HG03175 (cell line): ENCODE measurements around the gene MROH2B.

Source experiments
- ATAC-seq: cut with Tn5 transposase; IDR thresholded peaks from one replicate; pipeline ENCODE4 v1.9.1; 2021; ENCODE audit warnings: mild to moderate bottlenecking, moderate library complexity; ENCODE audit not compliant: unreplicated experiment

Gene MROH2B

GRCh38 chr5:40976041-40976440 lies 95.1 kb downstream of the MROH2B start:
- ATAC-seq: no peak

DNA sequence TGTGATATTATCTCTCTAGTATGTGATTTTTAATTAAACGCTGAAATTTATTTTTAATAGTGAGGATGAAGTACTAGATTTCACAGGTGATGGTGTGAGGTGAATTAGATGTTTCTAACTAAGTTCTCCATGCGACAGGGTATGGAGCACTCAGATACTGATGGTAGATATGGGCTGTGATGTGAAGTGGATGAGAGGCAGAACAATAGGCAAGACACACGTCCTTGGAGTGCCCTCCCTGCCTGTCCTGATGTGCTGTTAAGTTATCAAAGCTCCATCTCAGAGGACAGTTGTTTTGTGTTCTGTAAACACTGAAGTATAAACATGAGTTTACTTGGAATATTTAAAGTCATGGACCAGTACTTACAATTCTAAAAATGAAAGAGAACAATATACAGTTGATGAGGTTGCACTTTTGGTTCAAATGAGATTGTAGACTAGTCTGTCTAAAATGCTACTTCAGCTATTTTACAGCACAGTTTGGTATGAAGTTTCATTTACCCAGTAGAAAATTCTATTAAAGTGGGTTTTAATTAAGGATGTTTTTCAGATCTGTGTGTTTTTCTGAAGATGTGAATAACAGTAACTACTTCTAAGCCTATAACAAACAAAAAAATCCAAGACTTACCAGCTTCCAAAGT lies 97.7 kb downstream of the MROH2B start:
- ATAC-seq: no peak

GRCh38 chr5:40972434-40972833 lies 98.7 kb downstream of the MROH2B start:
- no peak for ATAC-seq

GRCh38 chr5:40962207-40962955 lies 108.8 kb downstream of the MROH2B start:
- ATAC-seq: no peak

DNA sequence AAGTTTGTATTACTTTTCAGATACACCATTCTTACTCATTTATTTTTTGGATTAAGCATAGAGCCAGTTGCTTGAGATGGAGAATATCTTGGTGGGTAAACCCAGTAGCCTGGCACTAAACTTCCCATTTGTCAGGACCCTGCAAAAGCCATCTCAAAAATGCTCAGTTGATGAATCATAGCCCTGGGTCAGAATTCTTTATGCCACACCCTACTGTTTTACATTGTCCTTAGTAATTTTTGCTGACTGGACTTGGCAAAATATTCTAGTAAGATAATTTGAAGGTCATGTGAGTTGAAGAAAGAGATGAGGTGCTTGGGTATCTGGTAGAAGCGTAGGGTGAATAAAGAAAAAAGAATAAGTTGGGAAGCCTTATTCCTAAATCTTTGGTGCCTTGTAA lies 111.1 kb downstream of the MROH2B start:
- no peak for ATAC-seq

GRCh38 chr5:40958811-40959210 lies 112.3 kb downstream of the MROH2B start:
- no peak for ATAC-seq

DNA sequence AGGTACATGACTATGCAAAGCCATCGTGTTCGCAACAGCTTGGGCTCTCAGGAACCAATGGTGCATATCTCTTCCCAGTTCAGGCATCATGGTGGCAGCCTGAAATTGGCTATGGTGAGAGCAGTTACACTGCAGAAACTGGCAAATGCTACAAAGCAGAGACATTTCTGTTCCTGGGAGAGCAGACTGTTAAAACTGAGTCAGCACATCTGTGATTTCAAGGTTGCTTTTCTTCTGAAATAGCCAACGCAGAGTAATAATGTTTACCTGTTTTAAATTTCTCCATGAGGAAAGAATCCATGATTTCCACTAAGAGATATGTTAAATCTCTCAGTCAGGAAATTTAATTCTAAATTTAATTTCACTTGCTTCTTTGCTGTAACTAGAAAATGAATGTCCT lies 114.1 kb downstream of the MROH2B start:
- ATAC-seq: no peak

GRCh38 chr5:40955313-40955712 lies 115.8 kb downstream of the MROH2B start:
- ATAC-seq: no peak
